SIG-M5 treated with dmso at 0.1 percent for 504 hours (cell line): ENCODE measurements around the gene MYCBP.
"Not testable (repeated sequence)": the region's sequence is repeated elsewhere in the genome, so short reads cannot be mapped to it uniquely, and the experiment has no call there.

Source experiments
- DNase-seq: peaks from one replicate; lab custom pipeline; 2025; ENCODE audit not compliant: unreplicated experiment; lab: John Stamatoyannopoulos, UW

The MYCBP gene

GRCh38 chr1:38873027-38873969 lies at the start of gene MYCBP:
Gene MYCBP, minus strand, starts transcription at chr1:38873348. Its CDS starts 43 bp downstream, at chr1:38873305.
- peak; percentile 89 for DNase-seq

GRCh38 chr1:38919130-38919529 lies 46.0 kb upstream of the MYCBP start:
- no peak for DNase-seq

- no peak for DNase-seq
These were observed 45.4 kb upstream of the MYCBP start for GRCh38 chr1:38918568-38918967.

- DNase-seq, result no peak
These were observed 44.6 kb upstream of the MYCBP start for GRCh38 chr1:38917772-38918171.

- DNase-seq, result no peak
These were observed 44.2 kb upstream of the MYCBP start for GRCh38 chr1:38917337-38917736.

- DNase-seq, result no peak
These were observed 42.3 kb upstream of the MYCBP start for GRCh38 chr1:38915352-38915948.

GRCh38 chr1:38914908-38915307 lies 41.8 kb upstream of the MYCBP start:
- DNase-seq, result not testable (repeated sequence)

- no peak for DNase-seq
These were observed 35.7 kb upstream of the MYCBP start for GRCh38 chr1:38908821-38909220.

GRCh38 chr1:38905985-38906384 lies 32.8 kb upstream of the MYCBP start:
- DNase-seq, result no peak

GRCh38 chr1:38899560-38899959 lies 26.4 kb upstream of the MYCBP start:
- no peak for DNase-seq

- no peak for DNase-seq
These were observed 25.6 kb upstream of the MYCBP start for GRCh38 chr1:38898653-38899230.

- DNase-seq, result no peak
These were observed 23.0 kb upstream of the MYCBP start for GRCh38 chr1:38896169-38896568.

GRCh38 chr1:38892976-38893375 lies 19.8 kb upstream of the MYCBP start:
- no peak for DNase-seq

GRCh38 chr1:38891753-38892152 lies 18.6 kb upstream of the MYCBP start:
- DNase-seq, result no peak

GRCh38 chr1:38889589-38889988 lies 16.4 kb upstream of the MYCBP start:
- no peak for DNase-seq

GRCh38 chr1:38888423-38889333 lies 15.5 kb upstream of the MYCBP start:
- no peak for DNase-seq

GRCh38 chr1:38885092-38885491 lies 11.9 kb upstream of the MYCBP start:
- DNase-seq, result no peak

- no peak for DNase-seq
These were observed 8.3 kb upstream of the MYCBP start, which contains the start of gene GJA9 for GRCh38 chr1:38881487-38881886. Gene GJA9, minus strand, starts transcription at chr1:38881587. Its CDS starts 5,489 bp downstream, at chr1:38876098.

GRCh38 chr1:38875811-38876210 lies 2.7 kb upstream of the MYCBP start:
- DNase-seq, result no peak

GRCh38 chr1:38872401-38873026 lies 634 bp downstream of the MYCBP start:
- DNase-seq, result peak; percentile 40
